ENCODE results near the gene ANKS1A. TPM values are rescaled to one million over a fixed set of nuclear protein-coding genes. Genes with fewer than 3 reads are reported as not detected.

The ANKS1A gene
- total and polyA plus RNA-seq, 2 experiments from 2014 or later, result 12.1 to 31.9 TPM

DNA sequence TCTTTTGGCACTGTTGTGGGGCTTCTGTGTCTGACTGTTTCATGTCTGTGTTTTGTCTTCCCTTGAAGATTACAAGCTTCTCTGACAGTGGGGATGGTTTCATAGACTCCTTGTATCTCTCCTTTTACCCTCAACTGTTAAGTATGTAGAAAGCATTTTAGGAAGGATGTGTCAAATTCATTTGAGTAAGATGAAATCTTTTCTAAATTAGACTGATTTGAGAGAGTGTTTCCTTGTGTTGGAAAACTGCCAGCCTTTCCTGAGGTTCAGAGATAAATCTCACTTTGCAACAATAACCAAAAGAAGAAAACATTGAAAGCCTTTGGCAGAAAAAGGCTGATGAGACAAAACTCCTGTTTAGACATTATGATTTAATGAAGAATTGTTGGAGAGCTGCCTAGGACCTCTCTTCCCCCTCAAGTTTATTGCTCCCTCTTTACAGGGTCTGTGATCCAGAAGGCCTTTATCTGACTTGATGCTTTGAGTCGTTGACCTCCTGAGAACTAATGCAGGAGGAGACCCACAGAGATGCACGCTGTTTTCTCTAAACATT is 68.3 kb downstream of the ANKS1A start (continued):
- TF ChIP-seq CTCF (conservative IDR thresholded peaks at IDR 0.05; ENCODE audit: low read depth in 2 of 2), result no peak
- TF ChIP-seq, protein P1, sequence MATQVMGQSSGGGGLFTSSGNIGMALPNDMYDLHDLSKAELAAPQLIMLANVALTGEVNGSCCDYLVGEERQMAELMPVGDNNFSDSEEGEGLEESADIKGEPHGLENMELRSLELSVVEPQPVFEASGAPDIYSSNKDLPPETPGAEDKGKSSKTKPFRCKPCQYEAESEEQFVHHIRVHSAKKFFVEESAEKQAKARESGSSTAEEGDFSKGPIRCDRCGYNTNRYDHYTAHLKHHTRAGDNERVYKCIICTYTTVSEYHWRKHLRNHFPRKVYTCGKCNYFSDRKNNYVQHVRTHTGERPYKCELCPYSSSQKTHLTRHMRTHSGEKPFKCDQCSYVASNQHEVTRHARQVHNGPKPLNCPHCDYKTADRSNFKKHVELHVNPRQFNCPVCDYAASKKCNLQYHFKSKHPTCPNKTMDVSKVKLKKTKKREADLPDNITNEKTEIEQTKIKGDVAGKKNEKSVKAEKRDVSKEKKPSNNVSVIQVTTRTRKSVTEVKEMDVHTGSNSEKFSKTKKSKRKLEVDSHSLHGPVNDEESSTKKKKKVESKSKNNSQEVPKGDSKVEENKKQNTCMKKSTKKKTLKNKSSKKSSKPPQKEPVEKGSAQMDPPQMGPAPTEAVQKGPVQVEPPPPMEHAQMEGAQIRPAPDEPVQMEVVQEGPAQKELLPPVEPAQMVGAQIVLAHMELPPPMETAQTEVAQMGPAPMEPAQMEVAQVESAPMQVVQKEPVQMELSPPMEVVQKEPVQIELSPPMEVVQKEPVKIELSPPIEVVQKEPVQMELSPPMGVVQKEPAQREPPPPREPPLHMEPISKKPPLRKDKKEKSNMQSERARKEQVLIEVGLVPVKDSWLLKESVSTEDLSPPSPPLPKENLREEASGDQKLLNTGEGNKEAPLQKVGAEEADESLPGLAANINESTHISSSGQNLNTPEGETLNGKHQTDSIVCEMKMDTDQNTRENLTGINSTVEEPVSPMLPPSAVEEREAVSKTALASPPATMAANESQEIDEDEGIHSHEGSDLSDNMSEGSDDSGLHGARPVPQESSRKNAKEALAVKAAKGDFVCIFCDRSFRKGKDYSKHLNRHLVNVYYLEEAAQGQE (IDR thresholded peaks at IDR 0.05; ENCODE audit: unreplicated experiment), result no peak

GRCh38 chr6:34958734-34959133 is 69.7 kb downstream of the ANKS1A start:
- H3K4me1 Mint-ChIP-seq, result no peaks in the 10 kb centered on the region
- ATAC-seq, result no peak

More at GRCh38 chr6:34958734-34959133, 69.7 kb downstream of the ANKS1A start:
- Histone ChIP-seq H3K36me3 (ENCODE audit: insufficient read depth) (no peaks in the 10 kb centered on the region), H3F3A (replicated peaks; ENCODE audit: low read depth) (no peaks in the 10 kb centered on the region), H3K27ac (ENCODE audit: low read depth) (no peak overlapping the region), H3K27me3 (ENCODE audit: insufficient read depth) (no peaks in the 10 kb centered on the region), H3K9me2 (ENCODE audit: insufficient read depth) (no peaks in the 10 kb centered on the region), H3K79me2 (replicated peaks; ENCODE audit: insufficient read depth) (peaks cover 3% of the 10 kb centered on the region; the same call in 1 of the 2 replicates), H3K4me1 (ENCODE audit: insufficient read depth) (no peaks in the 10 kb centered on the region), H2AFZ (no peak overlapping the region), H3K4me3 (no peak overlapping the region), H4K20me1 (replicated peaks; ENCODE audit: insufficient read depth) (peaks cover 16% of the 10 kb centered on the region), H3K4me2 (no peak overlapping the region)
- Mint-ChIP-seq H3K4me3 (no peak overlapping the region), H3K27ac (no peak overlapping the region), H3K27me3 (ENCODE audit: insufficient read depth, low read depth, poor library complexity) (no peaks in the 10 kb centered on the region), H3K9me3 (no peaks in the 10 kb centered on the region), H3K36me3 (ENCODE audit: low read depth) (no peaks in the 10 kb centered on the region)
- TF ChIP-seq, protein P1 (IDR thresholded peaks at IDR 0.05; ENCODE audit: unreplicated experiment), result no peak
- TF ChIP-seq ZNF114 (CRISPR knock-in tag; IDR thresholded peaks at IDR 0.05) (no peak), JUNB (IDR thresholded peaks at IDR 0.05; ENCODE audit: unreplicated experiment) (no peak), CTCF (conservative IDR thresholded peaks at IDR 0.05; ENCODE audit: low read depth in 2 of 2) (no peak), POLR2AphosphoS5 (IDR thresholded peaks at IDR 0.05; ENCODE audit: low read depth) (no peak), ZNF331 (CRISPR knock-in tag; IDR thresholded peaks at IDR 0.05; ENCODE audit: low read depth) (no peak), STAT1 (IDR thresholded peaks at IDR 0.05; ENCODE audit: unreplicated experiment) (no peak), EZH2phosphoT487 (IDR thresholded peaks at IDR 0.05; ENCODE audit: unreplicated experiment) (no peak), EZH2 (IDR thresholded peaks at IDR 0.05; ENCODE audit: low read depth, unreplicated experiment) (no peak)
- no peak for DNase-seq (ENCODE audit: low spot score)

Measured in GM23338 (cell line).